IMR-90 (cell line): ENCODE data around the gene TRNAU1AP. TPM values are rescaled to one million over a fixed set of nuclear protein-coding genes. Genes with fewer than 3 reads are reported as not detected.
"Not testable (repeated sequence)": the region's sequence is repeated elsewhere in the genome, so short reads cannot be mapped to it uniquely, and the experiment has no call there.

ENCODE experiments used
- ATAC-seq: fragments of 200-7000 bp; cut with Tn5 transposase; 2 replicates; pipeline ENCODE4 v1.9.1; 2020; ENCODE audit warnings: low read depth, mild to moderate bottlenecking, moderate library complexity
- BruUV-seq: library from RNA; stranded (reverse); fragments of 400-500 nt; replicated peaks from 2 replicates; lab custom pipeline; 2021; lab: Mats Ljungman, UMichigan
- CTCF ChIA-PET: fragments of 300-600 bp; formaldehyde crosslinking; extraction: SDS; loops from one replicate; lab custom pipeline; 2021; ENCODE audit warnings: antibody characterized with exemption; lab: Yijun Ruan, JAX
- POLR2A ChIA-PET: fragments of 300-600 bp; sonication (Branson Sonifier 250); formaldehyde crosslinking; loops from one replicate; lab custom pipeline; 2022; ENCODE audit warnings: antibody characterized with exemption; ENCODE audit not compliant: unreplicated experiment; lab: Charles Lee
- DNase-seq: peaks from one replicate; pipeline ENCODE4 v3.0.0; 2013
- H2AFZ ChIP-seq: replicated peaks from 2 replicates; pipeline ENCODE3; 2013; ENCODE audit warnings: low read length, mild to moderate bottlenecking; ENCODE audit not compliant: poor library complexity
- H2AK5ac ChIP-seq: 2 replicates; pipeline ENCODE4 v1.6.1; 2013; ENCODE audit warnings: low read depth, low read length, inconsistent platforms
- H2AK9ac ChIP-seq: replicated peaks from 2 replicates; pipeline ENCODE3; 2013; ENCODE audit warnings: mild to moderate bottlenecking, low read depth, low read length, moderate library complexity; ENCODE audit not compliant: poor library complexity
- H2BK120ac ChIP-seq: 2 replicates; pipeline ENCODE4 v1.6.1; 2013; ENCODE audit warnings: low read depth, low read length, inconsistent platforms
- H2BK15ac ChIP-seq: 3 replicates; pipeline ENCODE4 v1.6.1; 2013; ENCODE audit warnings: low read depth, low read length, inconsistent platforms
- H2BK20ac ChIP-seq: 2 replicates; pipeline ENCODE4 v1.6.1; 2013; ENCODE audit warnings: low read depth, mild to moderate bottlenecking, inconsistent platforms, low read length, moderate library complexity
- H2BK5ac ChIP-seq: 2 replicates; pipeline ENCODE4 v1.6.1; 2013; ENCODE audit warnings: mild to moderate bottlenecking, low read depth, low read length, inconsistent platforms; ENCODE audit not compliant: poor library complexity, severe bottlenecking
- H3K14ac ChIP-seq: replicated peaks from 2 replicates; pipeline ENCODE4 v1.6.1; 2013; ENCODE audit warnings: low read depth, low read length, inconsistent platforms
- H3K18ac ChIP-seq: 2 replicates; pipeline ENCODE4 v1.6.1; 2013; ENCODE audit warnings: low read depth, low read length, control low read depth
- H3K23ac ChIP-seq: 2 replicates; pipeline ENCODE4 v1.6.1; 2013; ENCODE audit warnings: low read depth, low read length, inconsistent platforms
- H3K27ac ChIP-seq: 2 replicates; pipeline ENCODE4 v1.5.1; 2013; ENCODE audit warnings: mild to moderate bottlenecking, control low read depth, low read length; ENCODE audit not compliant: insufficient read depth
- H3K27me3 ChIP-seq: 2 replicates; pipeline ENCODE4 v1.6.1; 2013; ENCODE audit warnings: low read length; ENCODE audit not compliant: control insufficient read depth, insufficient read depth
- H3K36me3 ChIP-seq: 2 replicates; pipeline ENCODE4 v1.6.1; 2013; ENCODE audit warnings: low read length, mixed read lengths; ENCODE audit not compliant: control insufficient read depth, insufficient read depth
- H3K4ac ChIP-seq: 2 replicates; pipeline ENCODE4 v1.6.1; 2013; ENCODE audit warnings: low read depth, low read length, inconsistent platforms
- H3K4me1 ChIP-seq: 2 replicates; pipeline ENCODE4 v1.6.1; 2013; ENCODE audit warnings: low read length, mixed read lengths; ENCODE audit not compliant: control insufficient read depth, insufficient read depth
- H3K4me2 ChIP-seq: 2 replicates; pipeline ENCODE4 v1.6.1; 2013; ENCODE audit warnings: low read depth, mild to moderate bottlenecking, control low read depth, low read length, moderate library complexity
- H3K4me3 ChIP-seq: 2 replicates; pipeline ENCODE4 v1.5.1; 2013; ENCODE audit warnings: low read depth, mild to moderate bottlenecking, control low read depth, low read length, moderate library complexity; ENCODE audit not compliant: insufficient read depth
- H3K56ac ChIP-seq: 2 replicates; pipeline ENCODE4 v1.6.1; 2013; ENCODE audit warnings: low read length, inconsistent platforms; ENCODE audit not compliant: insufficient read depth; ENCODE audit errors: extremely low read depth
- H3K79me1 ChIP-seq, 2 experiments: 2 replicates each; pipeline ENCODE4 v1.6.1; 2013; ENCODE audit warnings: low read length in 2 of 2, inconsistent platforms in 1 of 2, low read depth in 1 of 2
- H3K9ac ChIP-seq: 2 replicates; pipeline ENCODE4 v1.6.1; 2013; ENCODE audit warnings: low read depth, low read length, control low read depth
- H3K9me1 ChIP-seq: 2 replicates; pipeline ENCODE4 v1.6.1; 2013; ENCODE audit warnings: low read length, inconsistent platforms; ENCODE audit not compliant: insufficient read depth
- H3K9me3 ChIP-seq: 2 replicates; pipeline ENCODE4 v1.6.1; 2013; ENCODE audit warnings: low read length; ENCODE audit not compliant: control insufficient read depth, insufficient read depth
- H4K20me1 ChIP-seq: 2 replicates; pipeline ENCODE4 v1.6.1; 2013; ENCODE audit warnings: low read length, inconsistent platforms; ENCODE audit not compliant: insufficient read depth
- H4K5ac ChIP-seq: 2 replicates; pipeline ENCODE4 v1.6.1; 2013; ENCODE audit warnings: mild to moderate bottlenecking, low read depth, low read length, control low read depth
- H4K8ac ChIP-seq, 2 experiments: 2 replicates each; pipeline ENCODE4 v1.6.1; 2013; ENCODE audit warnings: low read depth in 2 of 2, low read length in 2 of 2, control low read depth in 1 of 2, inconsistent platforms in 1 of 2
- H4K91ac ChIP-seq: 2 replicates; pipeline ENCODE4 v1.6.1; 2013; ENCODE audit warnings: low read depth, low read length, inconsistent platforms; ENCODE audit not compliant: insufficient read depth
- CEBPB ChIP-seq: IDR thresholded peaks from 2 replicates; pipeline ENCODE4 v1.6.1; 2012; ENCODE audit warnings: low read depth, low read length, improper control_type of control experiment
- WGBS, 2 experiments: methylation state at CpG; one replicate each; pipeline versions ENCODE4 v1.1.5 to v1.1.7; 2013; ENCODE audit warnings: missing lambda C conversion rate in 2 of 2; ENCODE audit not compliant: insufficient read length in 1 of 2; ENCODE audit errors: extremely low coverage in 2 of 2; 5-methylcytosine and 5-hydroxymethylcytosine counted together
- dilution Hi-C: fragments of 300-500 bp; cut with HindIII; formaldehyde crosslinking; loops from one replicate; pipeline ENCODE4 v1.14.3; 2018; ENCODE audit warnings: low sequenced_read_pairs; ENCODE audit not compliant: unreplicated experiment
- in situ Hi-C: fragments of 300-500 bp; cut with MboI; formaldehyde crosslinking; loops from 3 replicates; pipeline ENCODE4 v1.14.3; 2019; ENCODE audit warnings: low sequenced_read_pairs, inconsistent platforms, mixed read lengths
- intact Hi-C: fragments of 100-400 bp; cut with micrococcal nuclease; formaldehyde crosslinking; loops from 2 replicates; pipeline ENCODE4 v1.10.0; 2022
- polyA plus RNA-seq, 3 experiments: library from polyadenylated mRNA; depleted of rRNA; stranded (reverse); fragments of >200 nt; gene quantifications; 2 replicates each; pipeline ENCODE4 v1.2.3, GENCODE V29; 2012; ENCODE audit warnings: low replicate concordance in 1 of 3
- total RNA-seq: library from RNA; depleted of rRNA; stranded (reverse); fragments of >200 nt; gene quantifications from 2 replicates; pipeline ENCODE4 v1.2.3, GENCODE V29; 2012

The TRNAU1AP gene
- total and polyA plus RNA-seq, 2 of the 4 experiments (the other 2 are of a cell fraction): 23.3 to 23.8 TPM

DNA sequence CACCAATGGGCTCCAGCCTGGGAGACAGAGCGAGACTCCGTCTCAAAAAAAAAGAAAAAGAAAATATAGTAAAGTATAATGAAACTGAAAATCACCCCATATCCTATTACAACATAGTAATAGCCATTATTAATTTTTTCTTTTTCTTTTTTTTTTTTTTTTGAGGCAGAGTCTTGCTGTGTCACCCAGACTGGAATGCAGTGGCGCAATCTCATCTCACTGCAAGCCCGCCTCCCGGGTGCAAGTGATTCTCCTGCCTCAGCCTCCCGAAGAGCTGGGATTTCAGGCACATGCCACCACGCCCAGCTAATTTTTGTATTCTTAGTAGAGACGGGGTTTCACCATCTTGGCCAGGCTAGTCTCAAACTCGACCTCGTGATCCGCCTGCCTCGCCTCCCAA is 20.0 kb downstream of the TRNAU1AP start:
- H4K8ac ChIP-seq, H2AK9ac ChIP-seq, H3K14ac ChIP-seq, H2BK20ac ChIP-seq, H4K91ac ChIP-seq, H3K9me1 ChIP-seq, H2AK5ac ChIP-seq, H4K5ac ChIP-seq, H2AFZ ChIP-seq, in situ Hi-C loops, H3K9ac ChIP-seq, H3K18ac ChIP-seq, H3K4me1 ChIP-seq, H2BK15ac ChIP-seq, H3K4me2 ChIP-seq, H3K9me3 ChIP-seq, intact Hi-C loops, H3K23ac ChIP-seq, H3K4ac ChIP-seq, H2BK120ac ChIP-seq, H3K56ac ChIP-seq, H4K20me1 ChIP-seq, H2BK5ac ChIP-seq, H3K27me3 ChIP-seq, H3K79me1 ChIP-seq, BruUV-seq, H3K4me3 ChIP-seq, H3K27ac ChIP-seq, dilution Hi-C loops: not testable (repeated sequence)
- POLR2A ChIA-PET: interaction anchor here (0.6 kb wide), 1 partner anchor 92 kb away, joined by 21 read pairs; no protein-coding TSS in a partner anchor
- peaks cover 46% of the 10 kb centered on the region for H3K36me3 ChIP-seq
- WGBS, 2 experiments: 59% methylated on average over 3 of the region's 12 CpGs; no CpG with 5 or more reads in 1 of the 2 experiments
- CTCF ChIA-PET: interaction anchor here (0.7 kb wide), 1 partner anchor 197 kb away, joined by 3 read pairs; no protein-coding TSS in a partner anchor
- TF ChIP-seq CEBPB: peak; percentile 88
- ATAC-seq (peak; percentile 55), DNase-seq (peak; percentile 72)
